D721Med (cell line): Measurements from ENCODE around the gene CDC42EP5.

ENCODE experiments used
- DNase-seq: peaks from one replicate; pipeline ENCODE4 v3.0.0; 2011; ENCODE audit warnings: low spot score; ENCODE audit not compliant: insufficient read length
- FAIRE-seq: peaks from 2 replicates; lab custom pipeline; 2011; peaks lifted over from hg19 to GRCh38; lab: Jason Lieb, UNC
- TF ChIP-seq, protein P1 (sequence below): IDR thresholded peaks from 2 replicates; pipeline ENCODE4 v1.5.1; 2012; ENCODE audit warnings: mild to moderate bottlenecking, control low read depth; ENCODE audit not compliant: insufficient read depth; ENCODE audit errors: missing control alignments

Gene CDC42EP5

DNA sequence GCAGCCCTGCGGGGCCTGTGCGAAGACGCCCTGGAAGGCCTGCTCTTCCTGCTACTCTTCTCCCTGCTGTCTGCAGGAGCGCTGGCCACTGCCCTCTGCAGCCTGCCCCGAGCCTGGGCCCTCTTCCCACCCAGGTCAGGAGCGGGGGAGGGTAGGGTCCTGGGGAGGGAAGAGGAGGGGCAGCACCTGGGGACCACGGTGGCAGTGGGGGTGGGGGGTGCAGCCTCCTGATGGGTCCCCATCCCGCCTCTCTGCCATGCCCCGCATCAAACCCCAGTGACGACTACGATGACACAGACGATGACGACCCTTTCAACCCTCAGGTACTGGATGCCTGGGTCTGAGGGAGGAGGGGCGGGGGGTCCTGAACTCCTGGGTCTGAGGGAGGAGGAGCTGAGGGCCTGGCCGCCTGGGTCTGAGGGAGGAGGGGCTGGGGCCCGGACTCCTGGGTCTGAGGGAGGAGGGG, 37.5 kb downstream of the CDC42EP5 start:
- no peak for FAIRE-seq
- DNase-seq, result no peak
- TF ChIP-seq, protein P1, sequence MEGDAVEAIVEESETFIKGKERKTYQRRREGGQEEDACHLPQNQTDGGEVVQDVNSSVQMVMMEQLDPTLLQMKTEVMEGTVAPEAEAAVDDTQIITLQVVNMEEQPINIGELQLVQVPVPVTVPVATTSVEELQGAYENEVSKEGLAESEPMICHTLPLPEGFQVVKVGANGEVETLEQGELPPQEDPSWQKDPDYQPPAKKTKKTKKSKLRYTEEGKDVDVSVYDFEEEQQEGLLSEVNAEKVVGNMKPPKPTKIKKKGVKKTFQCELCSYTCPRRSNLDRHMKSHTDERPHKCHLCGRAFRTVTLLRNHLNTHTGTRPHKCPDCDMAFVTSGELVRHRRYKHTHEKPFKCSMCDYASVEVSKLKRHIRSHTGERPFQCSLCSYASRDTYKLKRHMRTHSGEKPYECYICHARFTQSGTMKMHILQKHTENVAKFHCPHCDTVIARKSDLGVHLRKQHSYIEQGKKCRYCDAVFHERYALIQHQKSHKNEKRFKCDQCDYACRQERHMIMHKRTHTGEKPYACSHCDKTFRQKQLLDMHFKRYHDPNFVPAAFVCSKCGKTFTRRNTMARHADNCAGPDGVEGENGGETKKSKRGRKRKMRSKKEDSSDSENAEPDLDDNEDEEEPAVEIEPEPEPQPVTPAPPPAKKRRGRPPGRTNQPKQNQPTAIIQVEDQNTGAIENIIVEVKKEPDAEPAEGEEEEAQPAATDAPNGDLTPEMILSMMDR, result no peak

DNA sequence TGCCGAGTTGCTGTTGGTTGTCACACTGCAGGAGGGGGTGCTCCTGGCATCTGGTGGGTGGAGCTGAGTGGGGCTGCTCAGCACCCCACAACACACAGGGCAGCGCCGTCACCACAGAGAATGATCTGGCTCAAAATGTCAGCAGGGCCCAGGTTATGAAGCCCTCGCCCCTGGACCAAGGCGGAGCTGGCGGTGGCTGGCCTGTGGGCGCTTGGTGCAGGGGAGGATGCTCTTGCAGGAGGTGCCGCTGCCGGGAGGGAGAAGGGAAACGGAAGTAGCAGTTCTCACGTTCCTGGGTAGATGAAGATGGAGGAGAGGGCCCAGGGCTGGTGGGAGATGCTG, 38.3 kb downstream of the CDC42EP5 start:
- FAIRE-seq, result no peak
- no peak for DNase-seq

DNA sequence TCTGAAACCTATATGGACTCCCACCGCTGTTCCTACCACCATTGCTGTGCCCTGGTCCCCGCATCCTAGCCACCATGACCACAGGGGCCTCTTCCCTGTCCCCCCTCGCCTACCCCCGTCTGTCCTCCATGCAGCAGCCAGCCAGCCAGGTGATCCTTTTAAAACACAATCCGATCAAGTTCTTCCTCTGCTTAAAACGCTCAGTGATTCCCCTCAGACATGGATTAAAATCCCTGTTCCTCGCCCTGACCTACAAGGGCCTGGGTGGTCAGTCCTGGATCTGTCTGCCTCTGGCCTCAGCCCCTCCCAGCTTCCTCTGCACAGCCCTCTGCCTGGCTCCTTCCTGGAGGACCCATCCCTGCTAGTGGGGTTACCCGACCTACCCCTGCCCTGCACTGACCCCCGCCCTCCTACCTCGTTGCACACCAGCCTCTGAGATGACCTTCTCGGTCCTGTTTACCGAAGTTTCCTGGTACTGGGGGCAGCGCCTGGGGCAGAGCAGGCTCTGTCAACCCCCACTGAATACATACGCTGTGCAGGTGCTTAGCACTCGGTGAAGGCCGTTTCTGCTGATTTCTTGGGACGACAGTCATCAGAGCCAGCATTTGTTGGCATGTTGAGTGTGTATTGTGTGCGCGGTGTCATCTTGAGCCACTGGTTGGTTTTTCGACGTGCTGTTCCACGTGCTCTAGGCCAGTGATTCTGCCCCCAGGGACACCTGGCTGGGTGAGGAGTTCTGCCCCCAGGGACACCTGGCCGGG, 38.8 kb downstream of the CDC42EP5 start:
- FAIRE-seq (no peak), DNase-seq (no peak)
- TF ChIP-seq, protein P1, result no peak

More for the DNA sequence above, 38.3 kb downstream of the CDC42EP5 start:
- TF ChIP-seq, protein P1, result no peak

DNA sequence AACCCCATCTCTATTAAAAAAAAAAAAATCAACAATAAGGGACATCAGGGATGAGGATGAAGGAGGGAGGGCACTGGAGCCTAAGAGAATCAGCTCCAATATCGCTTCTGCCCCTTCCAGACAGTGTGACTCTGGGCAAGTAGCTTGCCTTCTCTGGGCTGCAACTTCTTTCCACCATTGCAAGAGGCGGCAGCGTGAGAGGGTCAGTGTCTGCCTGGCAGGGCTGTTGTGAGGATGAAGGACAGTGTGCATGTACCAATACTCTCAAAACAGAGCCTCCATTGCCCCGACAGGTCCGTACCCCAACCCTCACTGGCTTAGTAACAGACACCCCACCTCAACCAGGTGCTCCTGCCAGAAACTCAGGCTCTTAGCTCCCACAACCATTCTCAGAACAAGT, 39.4 kb downstream of the CDC42EP5 start:
- DNase-seq, result no peak
- TF ChIP-seq, protein P1, result no peak
- FAIRE-seq, result no peak

DNA sequence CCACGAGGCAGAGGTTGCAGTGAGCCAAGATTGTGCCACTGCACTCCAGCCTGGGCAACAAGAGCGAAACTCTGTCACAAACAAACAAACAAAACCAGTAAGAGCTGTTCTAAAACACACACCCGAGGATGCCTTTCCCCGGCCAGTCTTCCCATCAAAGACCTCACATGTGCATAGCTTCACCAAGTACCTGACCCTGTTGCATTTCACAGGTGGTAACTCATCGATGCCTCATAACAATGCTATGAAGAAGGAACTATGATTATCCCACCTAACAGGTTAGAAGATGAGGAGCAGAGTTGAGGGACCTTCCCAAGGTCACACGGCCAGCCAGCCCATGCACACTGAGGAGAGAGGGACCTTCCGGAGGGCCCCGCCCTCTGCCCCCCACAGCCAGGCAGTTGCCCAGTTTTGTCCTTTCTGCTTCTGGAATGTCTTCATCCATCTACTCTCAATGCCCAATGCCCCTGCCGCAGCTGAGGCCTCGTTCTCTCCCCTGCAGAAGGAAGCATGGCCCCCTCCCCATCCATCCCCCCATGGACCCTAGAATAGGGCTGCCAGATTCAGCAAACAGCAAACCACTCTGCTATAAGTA, 40.9 kb downstream of the CDC42EP5 start:
- FAIRE-seq (no peak), DNase-seq (no peak)
- TF ChIP-seq, protein P1, result no peak

DNA sequence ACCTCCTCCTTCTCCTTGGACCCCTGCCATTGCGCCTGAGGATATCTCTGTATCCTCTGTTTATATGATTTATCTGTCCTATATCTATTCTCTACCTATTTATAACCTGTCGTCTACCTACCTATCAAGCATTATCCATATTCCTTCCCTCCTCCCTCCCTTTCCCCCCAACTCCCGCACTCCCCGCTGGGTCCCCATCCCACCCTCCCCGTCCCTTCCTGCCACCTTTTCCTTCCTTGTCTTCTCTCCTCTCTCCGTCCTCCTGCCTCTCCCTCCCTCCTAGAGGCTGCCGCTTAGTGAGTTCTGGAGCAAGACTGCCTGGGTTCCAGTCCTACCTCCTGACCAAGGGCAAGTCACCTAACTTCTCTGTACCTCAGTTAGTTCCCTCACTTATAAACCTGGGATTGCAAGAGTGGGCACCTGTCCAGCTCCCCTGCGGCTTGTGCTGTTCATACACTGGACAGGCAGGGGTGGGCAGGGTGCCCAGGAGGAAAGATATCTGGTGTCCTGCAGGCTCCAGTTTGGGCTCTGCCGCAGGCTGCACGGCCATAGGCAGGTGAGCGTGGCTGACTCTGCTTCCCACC, 41.7 kb downstream of the CDC42EP5 start:
- no peak for DNase-seq
- FAIRE-seq, result no peak
- TF ChIP-seq, protein P1, result no peak
